Sciatic nerve (tissue), 2 donors: ENCODE data around the gene RNU1-2. TPM values are rescaled to one million over a fixed set of nuclear protein-coding genes. Genes with fewer than 3 reads are reported as not detected.
"Not testable (repeated sequence)": the region's sequence is repeated elsewhere in the genome, so short reads cannot be mapped to it uniquely, and the experiment has no call there.

Source experiments
- ATAC-seq: fragments of 200-7000 bp; cut with Tn5 transposase; one replicate; pipeline ENCODE4 v1.9.1; 2020; ENCODE audit warnings: mild to moderate bottlenecking, moderate library complexity
- DNase-seq: peaks from one replicate; pipeline ENCODE4 v3.0.0-alpha.2; 2020; ENCODE audit warnings: low spot score
- intact Hi-C: fragments of 100-400 bp; cut with DNase I; formaldehyde crosslinking; loops from one replicate; pipeline ENCODE4 v1.14.2; 2022
- microRNA-seq: library from miRNA; unstranded; fragments of <30 nt; microRNA quantifications from one replicate; pipeline ENCODE4 v1.2.0, GENCODE V29; 2020
- total RNA-seq: library from RNA; stranded (reverse); fragmentation: NEBNext Ultra II Directional; extraction: Animal tissue kit (Norgen Biotek cat#: 25700); gene quantifications from one replicate; pipeline ENCODE4 v1.2.1, GENCODE V29; 2021
- donor health status: DM: no; HTN: no; CAD: no.
- donor health status: DM: no; HTN: no; CAD: no.

RNU1-2 gene
- total RNA-seq, 1 donor from 2014 or later = 13,769 TPM

- DNase-seq, ATAC-seq, intact Hi-C loops: not testable (repeated sequence)
Measured at GRCh38 chr1:16939386-16940180, 43.8 kb downstream of the RNU1-2 start.

GRCh38 chr1:16944038-16944437 lies 48.3 kb downstream of the RNU1-2 start:
- ATAC-seq (no peak), DNase-seq (no peak)
- intact Hi-C loops = no loop called here

DNA sequence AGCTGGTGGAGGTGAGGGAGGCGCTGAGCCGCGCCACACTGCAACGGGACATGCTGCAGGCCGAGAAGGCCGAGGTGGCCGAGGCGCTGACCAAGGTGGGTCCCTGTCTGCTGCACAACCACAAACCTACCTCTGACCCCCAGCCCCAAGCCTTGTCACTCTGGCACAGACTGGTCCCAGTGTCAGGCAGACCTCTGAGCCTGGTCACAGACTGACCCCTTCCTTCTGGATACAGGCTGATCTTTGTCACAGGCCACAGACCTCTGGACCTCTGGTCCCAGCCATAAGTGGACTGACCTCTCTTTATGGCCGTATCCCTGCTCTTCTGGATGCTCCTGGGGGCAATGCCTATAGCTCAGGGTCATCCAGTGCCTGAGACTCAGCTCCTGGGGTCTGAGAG lies 49.7 kb downstream of the RNU1-2 start:
- ATAC-seq = peak; percentile 21
- DNase-seq, intact Hi-C loops: not testable (repeated sequence)

Small RNA genes lying within 50 kb of the gene (microRNA-seq; reads per million reads assigned to microRNA genes)
- not detected for gene MIR3675

Other genes starting within 250 kb of the RNU1-2 start
- 13,769 TPM for gene RNU1-3, start 229.0 kb upstream of the RNU1-2 start, total RNA-seq
- gene RNU1-4, start 155.5 kb upstream of the RNU1-2 start, total RNA-seq = 13,769 TPM
- 35.7 TPM for gene CROCC, start 26.0 kb downstream of the RNU1-2 start, total RNA-seq
- gene MFAP2, start 84.6 kb downstream of the RNU1-2 start, total RNA-seq = 17.3 TPM
- 40.8 TPM for gene ATP13A2, start 115.9 kb downstream of the RNU1-2 start, total RNA-seq
- gene SDHB, start 158.1 kb downstream of the RNU1-2 start, total RNA-seq = 69.4 TPM
- gene PADI2, start 223.5 kb downstream of the RNU1-2 start, total RNA-seq = 21.2 TPM